HG02973 (cell line): ENCODE data around the gene CROCC.

Experiments
- ATAC-seq: cut with Tn5 transposase; IDR thresholded peaks from one replicate; pipeline ENCODE4 v1.9.1; 2021; ENCODE audit warnings: moderate library complexity; ENCODE audit not compliant: unreplicated experiment

CROCC gene

GRCh38 chr1:16980473-16981268 is 58.9 kb downstream of the CROCC start, which contains the start of gene MFAP2:
TSS of gene MFAP2 (minus strand) at chr1:16980620. CDS start at chr1:16978273, 2,347 bp downstream.
- ATAC-seq = no peak

- ATAC-seq = no peak
These were observed 59.6 kb downstream of the CROCC start for GRCh38 chr1:16981269-16981849.

GRCh38 chr1:16982902-16983301 is 61.2 kb downstream of the CROCC start:
- no peak for ATAC-seq

GRCh38 chr1:16983649-16984048 is 61.9 kb downstream of the CROCC start:
- ATAC-seq = no peak

GRCh38 chr1:16984717-16985116 is 63.0 kb downstream of the CROCC start:
- ATAC-seq = no peak

- ATAC-seq = no peak
These were observed 64.4 kb downstream of the CROCC start for GRCh38 chr1:16986113-16986512.

GRCh38 chr1:16986560-16986959 is 64.8 kb downstream of the CROCC start:
- ATAC-seq = no peak

- no peak for ATAC-seq
These were observed 65.2 kb downstream of the CROCC start for GRCh38 chr1:16986962-16987361.

- ATAC-seq = no peak
These were observed 66.5 kb downstream of the CROCC start for GRCh38 chr1:16988210-16988609.

GRCh38 chr1:16989676-16990391 is 68.1 kb downstream of the CROCC start:
- no peak for ATAC-seq

GRCh38 chr1:16991571-16991970 is 69.8 kb downstream of the CROCC start:
- ATAC-seq = no peak

GRCh38 chr1:16992102-16992501 is 70.4 kb downstream of the CROCC start:
- no peak for ATAC-seq

- no peak for ATAC-seq
These were observed 70.9 kb downstream of the CROCC start for GRCh38 chr1:16992675-16993074.

GRCh38 chr1:16993521-16994038 is 71.8 kb downstream of the CROCC start:
- ATAC-seq = no peak

- no peak for ATAC-seq
These were observed 75.1 kb downstream of the CROCC start for GRCh38 chr1:16996845-16997244.

- no peak for ATAC-seq
These were observed 76.9 kb downstream of the CROCC start for GRCh38 chr1:16998589-16998988.

GRCh38 chr1:16999863-17000262 is 78.1 kb downstream of the CROCC start:
- no peak for ATAC-seq

- no peak for ATAC-seq
These were observed 80.2 kb downstream of the CROCC start for GRCh38 chr1:17001760-17002523.

GRCh38 chr1:17002524-17002902 is 80.8 kb downstream of the CROCC start:
- ATAC-seq = no peak

GRCh38 chr1:17004466-17005364 is 83.0 kb downstream of the CROCC start:
- no peak for ATAC-seq
